ENCODE data around the gene FOXL1.

FOXL1 gene

DNA sequence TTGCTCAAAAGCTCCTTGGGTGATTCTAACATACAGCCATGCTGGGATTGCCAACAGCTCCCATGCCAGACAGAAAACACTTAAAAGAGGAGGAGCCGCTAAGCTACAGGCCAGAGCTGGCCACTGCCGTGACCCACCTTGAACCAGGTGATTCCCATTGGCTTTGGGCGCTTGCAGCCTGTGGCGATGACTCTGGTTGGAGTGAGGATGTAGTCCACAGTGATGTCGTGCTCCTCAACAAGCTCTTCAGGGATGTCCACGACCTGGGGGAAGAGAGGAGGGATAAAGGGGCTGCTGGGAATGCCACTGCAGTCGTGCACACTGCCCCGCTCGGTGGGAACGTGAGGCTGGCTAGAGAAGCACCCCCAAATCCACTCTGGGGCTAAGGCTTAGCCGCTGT, 36.8 kb upstream of the FOXL1 start:
- TF ChIP-seq ZNF274 (IDR thresholded peaks at IDR 0.05; ENCODE audit: low read depth, low read length) = no peak

DNA sequence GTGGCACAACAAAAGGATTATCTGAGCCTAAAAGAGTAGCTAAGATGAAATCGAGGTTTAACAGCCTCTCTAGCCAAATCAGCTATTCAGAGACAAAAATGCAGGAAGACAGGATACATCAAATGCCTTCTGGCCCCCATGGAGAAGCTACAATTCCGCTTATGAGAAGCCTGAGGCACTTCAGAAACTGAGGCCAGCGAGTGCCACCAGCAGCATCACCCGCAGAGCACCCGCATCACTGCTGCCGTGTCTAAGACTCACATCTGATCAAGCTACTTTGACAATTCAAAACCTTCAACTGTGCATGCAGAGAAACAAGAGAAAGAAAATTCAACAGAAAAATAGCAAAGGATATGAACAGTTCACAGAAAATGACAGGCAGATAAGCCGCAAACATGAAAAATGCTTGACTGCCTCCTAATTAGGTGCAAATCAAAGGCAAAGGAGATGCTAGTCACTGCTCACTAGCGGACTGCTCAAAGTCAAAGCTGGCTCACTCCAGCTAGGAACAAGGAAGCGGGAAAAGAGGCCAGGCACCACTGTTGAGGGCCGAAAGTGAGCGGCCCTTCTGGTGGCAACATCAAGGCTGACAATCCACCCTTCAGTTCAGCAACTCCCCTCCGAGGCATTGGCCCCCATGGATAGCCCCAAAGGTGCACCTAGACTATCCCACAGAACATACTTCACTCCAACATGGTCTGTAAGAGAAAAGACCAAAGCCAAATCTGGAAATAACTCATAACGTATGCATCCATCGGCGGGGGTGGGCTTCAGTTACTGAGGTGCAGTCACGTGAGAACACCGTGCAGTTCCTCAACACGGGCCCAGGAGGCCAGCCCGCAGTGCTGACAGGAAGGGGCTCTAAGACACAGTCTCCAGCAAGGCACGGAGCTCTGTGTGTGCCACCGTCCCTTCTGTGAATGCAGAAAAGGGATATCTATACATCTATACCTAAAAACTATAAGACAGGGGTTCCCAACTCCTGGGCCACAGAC, 35.3 kb upstream of the FOXL1 start:
- TF ChIP-seq ZNF274 (IDR thresholded peaks at IDR 0.05; ENCODE audit: low read depth, low read length) = no peak
- no peak overlapping the region for H3K4me3 ChIP-seq (ENCODE audit: low read length)

More for the DNA sequence above, 36.8 kb upstream of the FOXL1 start:
- no peak overlapping the region for H3K4me3 ChIP-seq (ENCODE audit: low read length)

DNA sequence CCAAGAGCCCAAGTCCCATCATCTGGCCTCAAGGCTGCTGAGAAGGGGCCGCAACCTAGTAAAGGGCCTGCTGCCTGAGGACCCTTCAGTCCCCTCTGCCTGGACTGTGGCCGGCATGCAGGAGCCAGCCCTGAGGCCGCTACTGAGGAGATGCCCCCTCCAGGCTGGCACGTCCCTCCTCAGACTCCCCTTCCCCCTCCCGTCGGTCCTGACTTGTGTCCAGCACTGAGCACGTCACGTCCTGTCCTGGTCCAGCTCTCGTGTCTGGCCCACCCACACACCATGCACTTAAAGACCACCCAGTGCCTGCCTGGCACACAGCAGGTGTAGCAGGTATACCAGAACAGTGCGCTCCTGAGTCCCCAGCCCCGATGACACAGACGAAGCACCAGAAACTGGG, 32.9 kb upstream of the FOXL1 start:
- H3K4me3 ChIP-seq (ENCODE audit: low read length) = no peak overlapping the region
- no peak for TF ChIP-seq ZNF274 (IDR thresholded peaks at IDR 0.05; ENCODE audit: low read depth, low read length)

DNA sequence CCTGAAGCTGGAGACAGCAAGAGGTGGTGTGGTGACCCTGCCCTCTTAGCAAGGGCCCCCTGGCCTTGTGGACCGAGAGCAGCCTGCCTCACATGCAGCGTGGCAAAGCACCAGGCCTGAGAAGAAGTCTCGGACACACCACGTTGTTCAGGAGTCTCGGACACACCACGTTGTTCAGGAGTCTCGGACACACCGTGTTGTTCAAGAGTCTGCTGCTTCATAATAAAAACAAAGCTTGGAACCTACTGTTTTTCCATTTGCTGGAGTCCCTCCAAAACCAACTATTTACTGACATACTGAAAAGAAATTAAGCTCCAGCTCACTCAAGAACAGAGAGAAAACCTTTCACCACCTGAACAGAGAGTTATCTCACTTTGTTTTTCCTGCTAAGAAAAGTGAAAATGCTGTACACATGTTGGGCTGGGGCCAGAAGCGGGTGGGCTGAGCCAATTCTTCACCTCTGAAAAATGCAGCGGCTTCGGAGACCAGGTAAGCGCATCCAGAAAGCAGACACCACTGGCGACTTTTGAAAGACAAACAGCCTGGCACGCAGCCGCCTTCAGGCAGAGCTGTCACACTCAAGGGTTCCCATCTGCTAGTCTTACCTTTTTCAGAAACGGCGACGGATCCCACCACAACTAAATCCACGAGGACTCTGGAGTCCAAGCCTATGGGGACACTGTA, 32.3 kb upstream of the FOXL1 start:
- no peak for TF ChIP-seq ZNF274 (IDR thresholded peaks at IDR 0.05; ENCODE audit: low read depth, low read length)
- no peak overlapping the region for H3K4me3 ChIP-seq (ENCODE audit: low read length)

DNA sequence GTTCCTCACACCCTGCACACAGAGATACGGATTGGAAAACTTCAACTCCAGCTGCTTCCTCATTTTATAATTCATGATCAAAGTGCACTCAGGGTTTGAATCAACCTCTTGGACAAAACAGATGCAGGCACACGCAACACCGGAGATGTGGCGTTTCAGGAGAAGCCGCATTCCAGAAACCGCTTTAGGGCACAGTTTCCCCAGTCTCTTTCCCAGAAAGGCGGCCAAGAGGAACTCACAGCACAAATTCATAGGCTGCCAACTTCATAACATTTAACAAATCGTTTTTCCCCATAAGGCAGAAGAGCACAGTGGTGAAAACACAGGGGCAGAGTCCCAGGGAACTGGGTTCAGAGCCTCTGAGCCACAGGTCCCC, 31.7 kb upstream of the FOXL1 start:
- TF ChIP-seq ZNF274 (IDR thresholded peaks at IDR 0.05; ENCODE audit: low read depth, low read length) = no peak
- H3K4me3 ChIP-seq (ENCODE audit: low read length) = no peak overlapping the region

DNA sequence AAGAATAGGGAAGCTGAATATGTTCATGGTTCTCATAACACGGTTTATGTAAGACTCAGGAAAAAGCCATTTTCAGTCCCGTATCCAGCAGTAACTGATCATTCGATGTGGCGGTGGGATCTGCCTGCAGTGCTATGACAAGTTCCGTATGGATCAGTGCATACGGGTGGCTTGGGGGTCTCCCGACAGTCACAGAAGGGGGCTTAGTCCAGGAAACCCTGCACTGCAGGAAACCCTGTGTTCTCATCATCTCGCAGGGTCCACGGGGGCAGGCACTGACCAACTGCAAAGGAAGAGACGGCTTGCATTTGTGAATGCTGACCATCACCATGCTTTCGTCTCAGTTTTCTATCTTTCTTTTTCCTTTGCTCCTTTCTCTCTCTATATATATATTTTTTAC, 31.1 kb upstream of the FOXL1 start:
- no peak overlapping the region for H3K4me3 ChIP-seq (ENCODE audit: low read length)
- no peak for TF ChIP-seq ZNF274 (IDR thresholded peaks at IDR 0.05; ENCODE audit: low read depth, low read length)

DNA sequence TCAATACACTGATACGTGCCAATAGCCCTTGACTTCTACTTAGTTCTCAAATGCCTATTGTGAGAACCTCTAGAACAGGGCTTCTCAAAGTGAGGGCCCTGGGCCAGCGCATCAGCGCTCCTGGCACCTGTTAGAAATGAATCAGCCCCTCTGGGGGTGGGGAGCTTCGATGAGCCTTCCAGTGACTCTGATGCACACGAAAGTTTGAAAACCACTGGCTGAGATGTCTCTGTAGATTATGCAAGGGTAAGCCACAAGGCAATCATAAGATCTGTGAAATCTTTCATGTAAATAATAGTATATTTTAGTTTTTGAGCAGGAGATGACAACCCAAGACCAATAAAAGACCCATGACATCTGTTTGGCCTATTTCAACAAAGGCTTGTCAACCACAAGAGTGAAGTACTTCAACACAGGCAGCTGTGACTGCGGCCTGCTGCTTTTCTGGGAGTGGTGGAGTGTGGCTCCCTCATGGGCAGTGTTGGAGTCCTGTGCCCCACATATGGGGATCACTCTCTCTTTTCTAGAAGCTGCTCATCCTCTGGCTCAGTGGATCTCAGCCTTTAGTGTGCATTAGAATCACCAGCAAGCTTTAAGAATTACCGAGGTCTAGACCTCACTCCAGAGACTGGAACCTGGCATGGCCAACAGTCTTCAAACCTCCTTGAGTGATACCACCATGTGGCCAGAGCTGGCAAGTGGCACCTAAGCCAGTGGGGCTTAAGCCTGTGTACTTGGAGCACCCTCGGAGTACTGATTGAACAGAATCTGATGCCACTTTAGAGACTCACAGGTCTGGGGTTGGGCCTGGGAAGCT, 29.1 kb upstream of the FOXL1 start:
- no peak for TF ChIP-seq ZNF274 (IDR thresholded peaks at IDR 0.05; ENCODE audit: low read depth, low read length)

DNA sequence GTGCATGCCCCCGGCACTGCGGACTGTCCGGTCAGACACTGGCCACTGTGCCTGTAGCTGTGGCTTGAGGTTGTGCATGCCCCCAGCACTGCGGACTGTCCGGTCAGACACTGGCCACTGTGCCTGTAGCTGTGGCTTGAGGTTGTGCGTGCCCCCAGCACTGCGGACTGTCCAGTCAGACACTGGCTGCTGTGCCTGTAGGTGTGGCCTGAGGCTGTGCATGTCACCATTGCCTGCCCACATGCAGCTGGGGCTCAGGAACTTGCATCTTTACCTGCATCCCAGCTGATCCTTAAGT, 28.5 kb upstream of the FOXL1 start:
- H3K4me3 ChIP-seq (ENCODE audit: low read length) = no peak overlapping the region
- no peak for TF ChIP-seq ZNF274 (IDR thresholded peaks at IDR 0.05; ENCODE audit: low read depth, low read length)

More for the DNA sequence above, 29.1 kb upstream of the FOXL1 start:
- H3K4me3 ChIP-seq (ENCODE audit: low read length) = no peak overlapping the region

DNA sequence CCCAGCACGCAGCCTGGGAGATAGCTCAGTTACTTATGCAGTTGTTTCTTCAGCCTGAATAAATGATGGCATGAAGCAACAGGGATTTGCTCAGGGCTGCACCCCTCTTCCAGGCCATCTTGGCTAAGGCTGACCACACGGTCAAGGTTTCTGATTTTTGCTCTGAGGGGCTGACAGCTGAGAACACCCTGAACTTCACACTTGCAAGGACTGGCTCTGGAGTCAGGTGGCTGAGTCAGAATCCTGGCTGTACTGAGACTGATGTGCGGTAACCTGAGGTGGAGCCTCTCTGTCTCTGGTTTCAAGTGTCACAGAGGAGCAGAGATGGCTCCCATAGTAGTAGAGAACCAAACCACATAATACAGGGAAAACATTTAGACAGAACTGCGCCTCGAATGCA, 28.1 kb upstream of the FOXL1 start:
- no peak overlapping the region for H3K4me3 ChIP-seq (ENCODE audit: low read length)
- TF ChIP-seq ZNF274 (IDR thresholded peaks at IDR 0.05; ENCODE audit: low read depth, low read length) = no peak

DNA sequence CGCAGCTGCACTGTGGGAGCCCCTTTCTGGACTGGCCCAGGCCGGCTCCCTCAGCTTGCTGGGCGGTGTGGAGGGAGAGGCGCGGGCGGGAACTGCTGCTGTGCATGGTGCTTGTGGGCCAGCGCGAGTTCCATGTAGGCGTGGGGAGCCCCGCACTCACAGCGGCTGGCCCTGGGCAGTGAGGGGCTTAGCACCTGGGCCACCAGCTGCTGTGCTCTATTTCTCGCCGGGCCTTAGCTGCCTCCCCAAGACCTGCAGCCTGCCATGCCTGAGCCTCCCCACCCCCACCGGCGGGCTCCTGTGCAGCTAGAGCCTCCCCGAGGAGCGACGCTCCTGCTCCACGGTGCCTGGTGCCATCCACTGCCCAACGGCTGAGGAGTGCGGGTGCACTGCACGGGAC, 25.0 kb upstream of the FOXL1 start:
- TF ChIP-seq ZNF274 (IDR thresholded peaks at IDR 0.05; ENCODE audit: low read depth, low read length) = no peak
- H3K4me3 ChIP-seq (ENCODE audit: low read length) = no peak overlapping the region

DNA sequence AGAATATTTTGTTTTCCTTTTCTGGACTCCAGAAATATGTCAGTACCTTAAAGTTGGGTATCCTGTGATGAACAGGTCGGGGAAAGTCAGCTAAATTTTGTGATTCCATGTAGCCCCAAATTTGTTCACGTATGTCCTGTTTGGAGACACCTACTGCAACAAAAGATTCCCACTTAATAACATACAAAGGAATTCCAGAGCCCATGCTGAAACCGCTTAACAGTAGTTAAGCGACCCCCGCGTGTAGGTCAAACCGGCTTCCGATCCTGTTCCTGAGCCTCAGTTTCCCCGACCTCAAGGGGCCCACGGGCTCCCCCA, 23.8 kb upstream of the FOXL1 start:
- peak overlapping the region; percentile 100 for H3K4me3 ChIP-seq (ENCODE audit: low read length)
- TF ChIP-seq ZNF274 (IDR thresholded peaks at IDR 0.05; ENCODE audit: low read depth, low read length) = no peak

DNA sequence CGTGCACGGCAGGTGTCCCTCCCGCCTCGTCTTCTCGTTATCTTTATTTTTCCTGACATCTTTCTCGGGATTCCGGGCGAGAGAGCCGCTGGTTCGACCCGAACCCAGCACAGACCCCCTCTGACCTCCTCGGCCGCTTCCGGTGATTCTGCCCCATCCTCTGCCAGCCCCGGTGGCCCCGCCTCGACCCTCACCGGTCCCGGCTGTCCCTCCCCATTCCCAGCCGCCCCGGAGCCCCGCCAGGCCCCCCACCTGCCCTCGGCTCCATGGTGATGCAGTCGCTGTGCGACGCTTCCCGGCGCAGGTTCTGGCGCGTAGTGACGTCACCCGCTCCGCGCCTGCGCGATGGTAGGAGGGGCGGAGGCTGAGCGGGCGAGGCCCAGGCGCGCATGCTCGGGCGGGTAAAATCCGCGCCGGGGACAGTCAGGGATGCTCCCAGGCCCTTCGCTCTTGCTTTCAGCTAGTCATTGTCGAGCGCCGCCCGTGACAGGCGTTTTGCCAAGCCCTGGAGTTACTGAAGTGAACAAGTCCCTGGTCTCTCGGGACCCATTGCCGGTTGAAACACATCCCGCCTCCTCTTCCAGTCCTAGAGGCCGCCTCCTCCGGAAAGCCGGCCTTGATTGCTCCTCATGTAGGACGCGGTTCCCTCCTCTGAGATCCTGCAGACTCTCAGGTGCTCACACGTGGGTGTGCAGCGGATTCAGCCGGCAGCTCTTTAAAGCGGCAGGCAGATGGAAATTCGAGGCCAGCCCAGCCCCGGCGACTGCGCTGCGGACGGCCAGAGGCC, 23.2 kb upstream of the FOXL1 start, which contains the start of gene MTHFSD:
Gene MTHFSD, minus strand, starts transcription at position 319 of the 787 bp plus-strand sequence. Its CDS starts 51 bp downstream, at position 268.
- peak within 1 kb of the TSS; percentile 100 for H3K4me3 ChIP-seq (ENCODE audit: low read length)
- TF ChIP-seq ZNF274 (IDR thresholded peaks at IDR 0.05; ENCODE audit: low read depth, low read length) = no peak

DNA sequence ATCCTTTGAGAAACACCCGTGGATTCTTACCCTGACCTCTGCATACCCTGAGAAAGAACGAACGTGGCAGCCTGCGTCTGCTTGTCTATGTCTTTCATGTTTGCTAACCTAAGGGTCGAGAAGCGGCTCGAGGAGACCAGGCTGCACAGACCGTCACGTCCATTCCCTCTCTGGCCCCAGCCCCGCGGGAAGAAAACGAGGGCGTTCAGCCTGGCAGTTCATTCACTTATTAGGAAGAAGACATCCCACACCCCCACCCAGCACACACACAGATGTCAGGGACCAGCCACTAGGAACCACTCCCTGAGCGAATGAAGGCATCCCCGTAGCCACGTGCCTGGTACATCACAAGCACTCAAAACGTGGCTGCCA, 22.7 kb upstream of the FOXL1 start:
- peak overlapping the region; percentile 100; the same call in 1 of the 2 replicates for H3K4me3 ChIP-seq (ENCODE audit: low read length)
- TF ChIP-seq ZNF274 (IDR thresholded peaks at IDR 0.05; ENCODE audit: low read depth, low read length) = no peak

DNA sequence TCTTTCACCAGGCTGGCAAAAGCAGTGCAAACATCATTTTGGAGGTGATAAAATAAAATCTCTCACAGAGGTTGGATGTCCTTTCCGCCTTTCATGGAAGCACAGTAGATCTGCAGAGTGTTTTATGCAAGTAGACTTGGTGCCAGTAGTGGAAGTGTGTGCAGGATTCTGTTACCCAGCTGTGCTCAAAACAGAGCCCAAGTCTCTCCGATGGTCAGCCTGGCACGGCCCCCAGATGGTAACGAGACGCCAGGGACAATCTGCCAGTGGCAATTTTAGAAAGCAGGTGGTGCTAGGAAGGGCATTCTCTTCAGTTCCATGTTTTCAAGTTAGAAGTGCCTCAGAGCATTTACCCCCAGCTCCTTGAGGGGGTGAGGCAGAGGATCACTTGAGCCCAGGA, 21.8 kb upstream of the FOXL1 start:
- no peak overlapping the region for H3K4me3 ChIP-seq (ENCODE audit: low read length)
- TF ChIP-seq ZNF274 (IDR thresholded peaks at IDR 0.05; ENCODE audit: low read depth, low read length) = no peak
